Superior temporal gyrus (tissue), 1 donor: ENCODE measurements around the gene DDX24.

Experiments
- DNase-seq: peaks from one replicate; pipeline ENCODE4 v3.0.0-alpha.2; 2016; ENCODE audit errors: extremely low spot score

The DDX24 gene

GRCh38 chr14:94010625-94011024 is 70.4 kb downstream of the DDX24 start:
- DNase-seq: no peak

- no peak for DNase-seq
Measured at GRCh38 chr14:94009767-94010166, 71.2 kb downstream of the DDX24 start.

- DNase-seq: no peak
Measured at GRCh38 chr14:94008234-94008633, 72.8 kb downstream of the DDX24 start.

GRCh38 chr14:94005324-94006073 is 75.5 kb downstream of the DDX24 start:
- no peak for DNase-seq

- no peak for DNase-seq
Measured at GRCh38 chr14:94004015-94004414, 77.0 kb downstream of the DDX24 start.

- no peak for DNase-seq
Measured at GRCh38 chr14:94003397-94003796, 77.6 kb downstream of the DDX24 start.

- DNase-seq: peak; percentile 88
Measured at GRCh38 chr14:94001501-94002396, 79.3 kb downstream of the DDX24 start.

- DNase-seq: no peak
Measured at GRCh38 chr14:94001016-94001415, 80.0 kb downstream of the DDX24 start.

GRCh38 chr14:94000267-94000666 is 80.7 kb downstream of the DDX24 start:
- DNase-seq: no peak

- DNase-seq: no peak
Measured at GRCh38 chr14:93999573-93999972, 81.4 kb downstream of the DDX24 start.

GRCh38 chr14:93998871-93999403 is 82.1 kb downstream of the DDX24 start:
- DNase-seq: no peak
